Measurements from ENCODE around the gene AHNAK. TPM values are rescaled to one million over a fixed set of nuclear protein-coding genes. Genes with fewer than 3 reads are reported as not detected.
"Not testable (repeated sequence)": the region's sequence is repeated elsewhere in the genome, so short reads cannot be mapped to it uniquely, and the experiment has no call there.

AHNAK gene
- total and polyA plus RNA-seq, 8 donors: 37.4 to 693 (median 554) TPM

GRCh38 chr11:62574363-62575071 lies 27.9 kb upstream of the AHNAK start:
- H3K9me3 ChIP-seq: no peaks in the 10 kb centered on the region
- DNase-seq: peak; percentile 40 to 77
- intact Hi-C loops (cut with DNase I; ENCODE audit: low total_unique reads): no loop called here
- peak overlapping the region; percentile 84 to 95 (median 93) for H3K27ac ChIP-seq
- H3K4me3 ChIP-seq: peak overlapping the region; percentile 74 to 98 (median 84)
- TF ChIP-seq EP300 (IDR thresholded peaks at IDR 0.05) (no peak), CTCF (IDR thresholded peaks at IDR 0.05) (no peak), POLR2AphosphoS5 (IDR thresholded peaks at IDR 0.05) (no peak), POLR2A (IDR thresholded peaks at IDR 0.05) (no peak)
- H3K4me1 ChIP-seq: peaks cover 26 to 67% (median 54%) of the 10 kb centered on the region in 4 donors
- H3K27me3 ChIP-seq: no peaks in the 10 kb centered on the region
- 0 to 1% (median 1%) methylated on average over 30 to 33 of the region's 33 CpGs for WGBS, 5 donors
- H3K36me3 ChIP-seq: peaks cover 32 to 69% (median 68%) of the 10 kb centered on the region in 4 donors

- intact Hi-C loops (cut with DNase I; ENCODE audit: low total_unique reads): no loop called here
- TF ChIP-seq POLR2A (IDR thresholded peaks at IDR 0.05) (peak in 2 of 4 donors; percentile 49 to 60), POLR2AphosphoS5 (IDR thresholded peaks at IDR 0.05) (peak; percentile 74 to 89 (median 86)), CTCF (IDR thresholded peaks at IDR 0.05) (no peak)
- H3K36me3 ChIP-seq: peaks cover 38 to 69% (median 68%) of the 10 kb centered on the region in 4 donors
- H3K9me3 ChIP-seq: no peaks in the 10 kb centered on the region
- no peaks in the 10 kb centered on the region for H3K27me3 ChIP-seq
- WGBS, 5 donors: 0 to 1% (median 1%) methylated on average over 46 of the region's 46 CpGs
- H3K27ac ChIP-seq: peak within 1 kb of the TSS; percentile 84 to 95 (median 93)
- peak; percentile 98 to 100 for DNase-seq
- peaks cover 26 to 68% (median 56%) of the 10 kb centered on the region in 4 donors for H3K4me1 ChIP-seq
- H3K4me3 ChIP-seq: peak within 1 kb of the TSS; percentile 74 to 98 (median 84)
These were observed 27.2 kb upstream of the AHNAK start, which contains the start of gene EEF1G for GRCh38 chr11:62573592-62574362. EEF1G (minus strand) TSS chr11:62573891; CDS start chr11:62573842, 49 bp downstream.

- Histone ChIP-seq H3K27ac (peak overlapping the region; percentile 66 to 95 (median 93)), H3K4me1 (peaks cover 26 to 73% (median 57%) of the 10 kb centered on the region in 4 donors), H3K4me3 (peak overlapping the region; percentile 74 to 98 (median 84)), H3K9me3 (no peaks in the 10 kb centered on the region), H3K27me3 (no peaks in the 10 kb centered on the region), H3K36me3 (peaks cover 38 to 69% (median 68%) of the 10 kb centered on the region in 4 donors)
- 0 to 1% (median 0%) methylated on average over 33 of the region's 33 CpGs for WGBS, 5 donors
- DNase-seq: peak in 1 of 2 donors; percentile 52
- TF ChIP-seq EP300 (IDR thresholded peaks at IDR 0.05): no peak
- TF ChIP-seq POLR2AphosphoS5 (IDR thresholded peaks at IDR 0.05): no peak
- TF ChIP-seq POLR2A (IDR thresholded peaks at IDR 0.05): no peak
- no peak for TF ChIP-seq CTCF (IDR thresholded peaks at IDR 0.05)
- intact Hi-C loops (cut with DNase I; ENCODE audit: low total_unique reads): no loop called here
These were observed 26.5 kb upstream of the AHNAK start for GRCh38 chr11:62573006-62573591.

GRCh38 chr11:62572431-62572830 lies 25.8 kb upstream of the AHNAK start:
- 66 to 73% (median 72%) methylated on average over 12 of the region's 12 CpGs for WGBS, 5 donors
- peaks cover 38 to 69% (median 68%) of the 10 kb centered on the region in 4 donors for H3K36me3 ChIP-seq
- H3K27ac ChIP-seq: peak overlapping the region in 4 of 5 donors; percentile 91 to 95 (median 94)
- peaks cover 26 to 73% (median 59%) of the 10 kb centered on the region in 4 donors for H3K4me1 ChIP-seq
- TF ChIP-seq POLR2AphosphoS5 (IDR thresholded peaks at IDR 0.05) (no peak), CTCF (IDR thresholded peaks at IDR 0.05) (no peak), POLR2A (IDR thresholded peaks at IDR 0.05) (no peak), EP300 (IDR thresholded peaks at IDR 0.05) (no peak)
- intact Hi-C loops (cut with DNase I; ENCODE audit: low total_unique reads): no loop called here
- H3K27me3 ChIP-seq: no peaks in the 10 kb centered on the region
- DNase-seq: no peak
- peak overlapping the region; percentile 74 to 98 (median 84) for H3K4me3 ChIP-seq
- H3K9me3 ChIP-seq: no peaks in the 10 kb centered on the region

GRCh38 chr11:62571493-62571892 lies 24.9 kb upstream of the AHNAK start:
- H3K9me3 ChIP-seq; DNase-seq; H3K27me3 ChIP-seq; intact Hi-C loops (cut with DNase I; ENCODE audit: low total_unique reads): not testable (repeated sequence)
- Histone ChIP-seq H3K4me1 (peaks cover 24 to 71% (median 55%) of the 10 kb centered on the region in 4 donors), H3K4me3 (peak overlapping the region in 1 of 4 donors; percentile 98), H3K36me3 (peaks cover 47 to 69% (median 68%) of the 10 kb centered on the region in 4 donors), H3K27ac (peak overlapping the region in 1 of 5 donors; percentile 18)
- 74 to 82% (median 80%) methylated on average over 5 of the region's 5 CpGs for WGBS, 5 donors

- Histone ChIP-seq H3K36me3 (peaks cover 53 to 69% (median 68%) of the 10 kb centered on the region in 4 donors), H3K4me1 (peaks cover 19 to 71% (median 54%) of the 10 kb centered on the region in 4 donors)
- H3K27me3 ChIP-seq; H3K4me3 ChIP-seq; DNase-seq; intact Hi-C loops (cut with DNase I; ENCODE audit: low total_unique reads); H3K27ac ChIP-seq; H3K9me3 ChIP-seq: not testable (repeated sequence)
- 87 to 97% (median 92%) methylated on average over 5 of the region's 5 CpGs for WGBS, 5 donors
These were observed 24.3 kb upstream of the AHNAK start for GRCh38 chr11:62570903-62571302.

Measured in stomach (tissue), 9 donors.